PFSK-1 (cell line): Measurements from ENCODE around the gene RBSN.
A peak's percentile ranks its signal among the peaks of the same experiment; 100 is the strongest.

Experiments
- FOXP2 ChIP-seq: optimal IDR thresholded peaks from 2 replicates; pipeline ENCODE3; 2011; ENCODE audit warnings: borderline replicate concordance, control low read depth, inconsistent platforms; ENCODE audit not compliant: insufficient read depth; ENCODE audit errors: extremely low read length, extremely low read depth
- POLR2AphosphoS5 ChIP-seq: IDR thresholded peaks from 2 replicates; pipeline ENCODE4 v1.6.1; 2012; ENCODE audit warnings: low read depth, mild to moderate bottlenecking, control low read depth, low read length, moderate library complexity
- REST ChIP-seq, 2 experiments: IDR thresholded peaks; 2 replicates each; pipeline versions ENCODE4 v1.6.1 to v1.8.0; 2011 to 2012; ENCODE audit warnings: low read depth in 2 of 2, low read length in 2 of 2, control low read depth in 1 of 2, inconsistent platforms in 1 of 2, mild to moderate bottlenecking in 1 of 2, moderate library complexity in 1 of 2; ENCODE audit not compliant: insufficient read depth in 1 of 2
- SIN3A ChIP-seq: IDR thresholded peaks from 2 replicates; pipeline ENCODE4 v1.6.1; 2012; ENCODE audit warnings: mild to moderate bottlenecking, low read length, moderate library complexity, borderline replicate concordance; ENCODE audit not compliant: insufficient read depth
- TAF1 ChIP-seq: IDR thresholded peaks from 2 replicates; pipeline ENCODE4 v1.6.1; 2012; ENCODE audit warnings: low read length, control low read depth, borderline replicate concordance; ENCODE audit not compliant: insufficient read depth

Gene RBSN

DNA sequence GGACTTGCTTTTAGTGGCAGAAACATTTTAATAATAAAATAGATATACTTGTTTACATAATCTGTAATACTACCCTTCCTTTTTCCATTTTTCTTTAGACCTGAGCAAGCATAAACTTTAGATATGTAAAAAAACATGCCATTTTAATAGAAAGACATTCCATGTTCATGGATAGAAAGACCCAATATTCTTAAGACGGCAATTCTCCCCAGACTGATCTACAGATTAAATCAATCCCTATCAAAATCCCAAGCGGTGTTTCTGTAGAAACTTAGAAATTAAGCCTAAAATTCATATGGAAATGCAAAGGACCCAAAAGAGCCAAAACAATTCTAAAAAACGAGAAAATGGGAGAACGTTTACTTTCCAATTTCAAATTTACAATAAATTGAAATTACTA lies 45.4 kb downstream of the RBSN start:
- TF ChIP-seq POLR2AphosphoS5 = no peak
- TF ChIP-seq FOXP2 = no peak
- TF ChIP-seq REST (IDR thresholded peaks at IDR 0.05; ENCODE audit: insufficient read depth in 1 of 2, low read depth in 2 of 2, low read length in 2 of 2) = no peak
- no peak for TF ChIP-seq SIN3A
- TF ChIP-seq TAF1 = no peak

DNA sequence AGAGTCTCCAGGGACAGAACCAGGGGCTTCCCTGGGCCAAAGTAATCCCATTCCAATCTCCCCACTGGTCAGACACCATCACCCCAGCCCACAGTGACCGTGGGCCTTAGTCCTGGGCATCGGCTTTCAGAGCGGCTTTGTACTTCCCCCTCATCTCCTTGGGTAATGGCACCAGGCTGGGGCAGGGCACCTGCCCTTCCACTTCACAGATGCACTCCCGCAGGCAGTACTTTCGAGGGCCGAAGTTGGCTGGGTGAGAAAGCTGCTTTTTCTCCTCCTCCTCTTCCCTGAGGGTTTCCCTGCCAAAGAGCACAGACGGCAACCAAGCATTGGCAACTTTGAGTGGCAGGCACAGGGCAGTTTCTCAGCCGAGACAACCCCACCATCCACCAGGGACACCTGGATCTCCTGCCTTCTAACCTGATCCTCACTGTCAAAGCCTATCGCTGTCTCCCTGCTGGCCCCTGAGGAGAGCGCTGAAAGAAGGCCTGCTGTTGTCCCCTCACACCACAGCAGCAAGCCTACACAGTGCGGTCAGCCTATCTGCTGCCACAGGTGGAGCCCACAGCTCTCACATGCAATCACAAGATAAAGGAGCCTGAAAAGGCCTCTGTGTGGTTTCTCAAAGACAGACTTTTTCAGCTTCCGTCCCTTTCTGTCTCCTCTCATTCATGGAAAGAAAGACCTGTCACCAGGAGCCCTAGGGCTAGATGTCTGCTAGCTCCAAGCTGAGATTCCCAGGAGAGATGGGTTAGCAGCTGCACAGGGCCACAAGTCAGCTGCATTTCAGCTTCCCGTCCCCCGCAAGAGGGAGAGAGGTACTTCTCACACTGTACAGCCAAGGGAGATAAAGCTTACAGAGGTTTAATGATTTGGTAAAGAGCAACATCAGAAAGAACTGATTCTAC lies 46.4 kb downstream of the RBSN start:
- TF ChIP-seq POLR2AphosphoS5 = no peak
- no peak for TF ChIP-seq FOXP2
- TF ChIP-seq SIN3A = no peak
- no peak for TF ChIP-seq REST (IDR thresholded peaks at IDR 0.05; ENCODE audit: insufficient read depth in 1 of 2, low read depth in 2 of 2, low read length in 2 of 2)
- TF ChIP-seq TAF1 = no peak

- TF ChIP-seq SIN3A = no peak
- TF ChIP-seq TAF1 = no peak
- TF ChIP-seq REST (IDR thresholded peaks at IDR 0.05; ENCODE audit: insufficient read depth in 1 of 2, low read depth in 2 of 2, low read length in 2 of 2) = no peak
- TF ChIP-seq FOXP2 = no peak
- TF ChIP-seq POLR2AphosphoS5 = no peak
These were observed 47.4 kb downstream of the RBSN start for GRCh38 chr3:15051531-15051930.

- TF ChIP-seq POLR2AphosphoS5 (0 out of 2 replicates have a peak, but pooled peaks have one; percentile 30), TAF1 (no peak), REST (IDR thresholded peaks at IDR 0.05; ENCODE audit: insufficient read depth in 1 of 2, low read depth in 2 of 2, low read length in 2 of 2) (no peak), SIN3A (no peak)
These were observed 48.4 kb downstream of the RBSN start for GRCh38 chr3:15050405-15051092.
